ENCODE results near the gene PRODH.
A peak's percentile ranks its signal among the peaks of the same experiment; 100 is the strongest.
"Not testable (repeated sequence)": the region's sequence is repeated elsewhere in the genome, so short reads cannot be mapped to it uniquely, and the experiment has no call there.

The PRODH gene

GRCh38 chr22:18935889-18936529 is at the start of gene PRODH:
Gene PRODH, minus strand, starts transcription at chr22:18936293. Its CDS starts 6 bp downstream, at chr22:18936287.
- DNase-seq (ENCODE audit: low read depth, low spot score): no peak

- no peak for DNase-seq (ENCODE audit: low read depth, low spot score)
These were observed 49.7 kb upstream of the PRODH start for GRCh38 chr22:18985780-18986179.

GRCh38 chr22:18984564-18984963 is 48.5 kb upstream of the PRODH start:
- DNase-seq (ENCODE audit: low read depth, low spot score): no peak

- DNase-seq (ENCODE audit: low read depth, low spot score): no peak
These were observed 47.1 kb upstream of the PRODH start for GRCh38 chr22:18983120-18983651.

DNA sequence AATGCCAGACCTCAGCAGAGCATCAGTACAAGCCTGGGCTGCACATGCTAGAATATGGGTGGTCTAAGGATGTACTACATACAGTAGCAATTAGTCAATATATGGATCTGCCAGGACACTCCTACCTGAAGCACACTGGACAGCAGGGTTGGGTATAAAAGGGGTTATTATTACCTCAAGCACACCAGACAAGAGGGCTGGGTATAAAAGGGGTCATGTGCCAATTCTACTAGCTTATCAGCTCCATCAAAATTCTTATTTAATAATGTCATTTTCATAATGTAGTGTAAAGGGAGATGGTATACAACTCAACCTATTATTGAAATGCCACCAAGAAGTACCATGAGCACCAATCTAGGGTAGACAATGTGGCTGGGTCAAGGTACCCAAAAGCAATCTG is 44.7 kb upstream of the PRODH start:
- no peak for DNase-seq (ENCODE audit: low read depth, low spot score)

- DNase-seq (ENCODE audit: low read depth, low spot score): no peak
These were observed 43.9 kb upstream of the PRODH start for GRCh38 chr22:18979957-18980356.

- DNase-seq (ENCODE audit: low read depth, low spot score): no peak
These were observed 42.4 kb upstream of the PRODH start for GRCh38 chr22:18978506-18978905.

DNA sequence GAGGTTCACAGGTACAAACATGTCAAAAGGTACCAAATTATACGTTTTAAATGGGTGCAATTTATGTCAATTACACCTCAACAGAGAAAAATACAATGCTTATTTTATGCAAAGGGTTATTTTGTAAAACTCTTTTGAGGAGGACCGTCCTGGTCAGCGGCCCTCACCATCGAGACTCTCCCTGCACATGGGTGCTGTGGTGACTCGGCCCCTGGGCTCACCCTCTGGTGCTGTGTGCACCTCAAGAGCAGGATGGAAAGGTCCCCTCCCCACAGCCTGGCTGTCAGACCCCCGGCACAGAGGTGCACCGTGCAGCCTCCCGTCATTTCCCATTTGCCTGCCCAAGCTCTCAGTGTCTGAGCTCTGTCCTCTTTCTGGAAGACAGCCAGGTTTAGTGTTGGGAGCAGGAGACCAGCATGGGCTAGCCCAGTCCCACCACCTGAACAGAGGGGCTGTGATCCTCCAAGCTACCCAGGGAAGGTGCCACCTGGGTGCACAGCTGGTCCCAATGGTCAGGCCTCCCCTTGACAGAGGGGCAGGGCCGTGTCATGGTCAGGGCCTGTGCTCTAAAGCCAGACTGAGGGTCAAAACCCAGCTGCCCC is 41.8 kb upstream of the PRODH start:
- DNase-seq (ENCODE audit: low read depth, low spot score): no peak

GRCh38 chr22:18976197-18976751 is 40.2 kb upstream of the PRODH start:
- DNase-seq (ENCODE audit: low read depth, low spot score): no peak

- DNase-seq (ENCODE audit: low read depth, low spot score): no peak
These were observed 39.5 kb upstream of the PRODH start for GRCh38 chr22:18975434-18976196.

GRCh38 chr22:18974477-18975180 is 38.5 kb upstream of the PRODH start:
- no peak for DNase-seq (ENCODE audit: low read depth, low spot score)

- DNase-seq (ENCODE audit: low read depth, low spot score): no peak
These were observed 37.4 kb upstream of the PRODH start for GRCh38 chr22:18973264-18974031.

DNA sequence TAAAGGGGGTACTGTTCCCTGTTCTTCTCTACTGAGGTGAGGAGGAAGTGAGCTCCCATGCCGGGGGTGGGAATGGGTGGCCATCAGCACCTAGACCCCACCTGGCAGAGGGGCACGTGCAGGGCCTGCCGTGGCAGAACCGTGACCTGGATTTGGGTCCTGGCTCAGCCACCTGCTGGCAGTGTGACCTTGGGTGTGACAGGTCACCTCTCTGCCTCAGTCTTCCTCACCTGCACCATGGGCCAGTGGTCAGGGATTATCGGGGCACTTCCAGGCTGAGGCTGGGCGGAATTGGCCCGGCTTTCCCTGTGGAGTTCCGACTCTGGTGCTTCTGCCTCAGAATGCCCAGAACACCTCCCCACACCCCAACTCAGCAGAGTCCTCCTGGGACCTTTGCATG is 36.5 kb upstream of the PRODH start:
- not testable (repeated sequence) for DNase-seq (ENCODE audit: low read depth, low spot score)

GRCh38 chr22:18972029-18972428 is 35.9 kb upstream of the PRODH start:
- not testable (repeated sequence) for DNase-seq (ENCODE audit: low read depth, low spot score)

DNA sequence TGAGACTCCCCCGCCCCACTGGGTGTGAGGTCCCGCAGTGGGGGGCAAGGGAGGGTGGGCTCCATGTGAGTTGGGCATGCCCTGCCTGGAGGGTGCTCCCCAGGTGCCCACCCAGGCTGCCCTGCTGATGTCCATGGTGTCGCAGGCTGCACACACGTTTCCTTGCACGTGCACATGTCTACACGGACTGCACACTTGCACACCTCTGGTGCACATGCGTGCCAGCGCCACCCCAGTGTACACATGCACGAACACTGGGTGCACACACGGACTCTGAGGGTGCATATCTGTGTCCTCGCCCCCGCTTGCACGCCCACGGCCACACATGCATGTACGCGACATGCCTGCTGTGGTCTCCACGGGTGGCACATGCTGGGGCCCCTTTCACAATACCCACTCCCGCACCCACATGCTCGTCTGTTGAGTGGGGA is 35.2 kb upstream of the PRODH start:
- DNase-seq (ENCODE audit: low read depth, low spot score): no peak

GRCh38 chr22:18970948-18971315 is 34.8 kb upstream of the PRODH start:
- no peak for DNase-seq (ENCODE audit: low read depth, low spot score)

GRCh38 chr22:18970176-18970947 is 34.3 kb upstream of the PRODH start:
- DNase-seq (ENCODE audit: low read depth, low spot score): peak; percentile 12

DNA sequence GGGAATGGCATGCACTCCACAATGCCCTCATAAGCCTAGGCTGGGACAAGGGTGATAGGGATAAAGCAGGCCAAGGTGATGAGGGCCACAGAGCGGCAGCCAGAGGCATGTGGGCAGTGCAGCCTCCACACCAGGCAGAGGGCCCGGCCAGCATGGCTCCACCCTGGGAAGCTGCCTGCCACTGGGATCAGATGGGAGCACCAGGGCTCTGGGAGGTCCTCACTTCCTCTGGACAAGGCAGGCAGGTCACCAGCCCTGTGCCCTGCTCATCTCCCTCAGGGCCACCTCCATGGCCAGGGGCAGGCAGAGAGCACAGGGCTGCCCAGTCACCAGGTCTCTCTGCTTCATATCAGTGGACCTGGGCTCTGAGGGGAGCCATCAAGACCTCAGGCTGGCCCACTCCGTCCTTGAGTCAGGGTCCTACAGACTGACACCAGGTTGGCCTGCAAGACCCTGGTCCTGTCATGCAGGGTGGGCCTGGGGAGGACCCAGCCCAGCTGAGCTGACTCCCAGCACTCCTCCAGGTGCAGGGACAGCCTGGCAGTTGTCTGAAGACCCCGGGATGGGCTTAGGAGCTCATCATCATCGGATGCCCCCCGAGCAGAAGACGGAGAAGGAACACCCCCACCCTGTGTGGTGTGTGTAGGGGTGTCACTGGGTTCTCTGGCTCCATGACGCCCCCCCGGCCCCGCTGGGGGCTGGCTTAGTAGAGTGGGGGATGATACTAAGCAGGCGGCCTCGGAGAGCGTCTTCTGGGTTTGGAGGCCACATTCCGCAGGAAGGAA is 33.3 kb upstream of the PRODH start:
- DNase-seq (ENCODE audit: low read depth, low spot score): not testable (repeated sequence)

- no peak for DNase-seq (ENCODE audit: low read depth, low spot score)
These were observed 32.1 kb upstream of the PRODH start for GRCh38 chr22:18968011-18968749.
